Measurements from ENCODE around the gene ADM. TPM values are rescaled to one million over a fixed set of nuclear protein-coding genes. Genes with fewer than 3 reads are reported as not detected.

The ADM gene
- total RNA-seq, 2 donors from 2014 or later, result 52.7 to 85.4 TPM

DNA sequence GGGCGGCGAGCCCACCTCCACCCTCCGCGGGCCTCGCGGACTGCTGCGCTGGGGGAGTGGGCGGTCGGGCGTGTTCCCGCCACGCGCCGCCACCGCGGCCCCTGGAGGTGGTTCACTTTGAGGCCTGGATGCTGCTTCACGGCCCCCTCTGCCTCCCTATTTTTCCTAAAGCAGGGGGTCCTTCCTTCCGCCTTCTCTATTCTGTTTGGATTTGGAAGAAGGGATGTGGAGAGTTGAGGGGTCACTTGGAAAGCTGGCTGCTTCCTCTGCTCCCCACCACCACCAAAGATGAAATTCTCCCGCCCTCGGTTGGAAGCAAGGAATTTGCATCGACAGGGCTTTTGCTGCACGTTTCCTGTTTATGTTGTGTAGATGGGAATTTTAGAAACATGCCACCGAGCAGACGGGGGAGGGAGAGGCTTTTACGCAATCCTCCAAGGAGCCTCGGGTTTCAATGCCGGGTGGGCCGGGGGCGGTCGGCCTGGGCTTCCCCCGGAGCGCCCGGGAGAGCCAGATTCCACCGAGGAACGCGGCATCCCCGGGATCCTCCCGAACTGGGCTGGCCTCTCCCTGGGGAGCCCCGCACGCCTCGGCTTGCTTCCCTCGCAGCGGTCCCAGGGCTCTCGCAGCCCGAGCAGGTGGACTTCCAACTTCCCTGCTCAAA lies 10.5 kb upstream of the ADM start:
- ATAC-seq (peak; percentile 56), DNase-seq (peak; percentile 27 to 47 (median 36))
- TF ChIP-seq, protein P1, sequence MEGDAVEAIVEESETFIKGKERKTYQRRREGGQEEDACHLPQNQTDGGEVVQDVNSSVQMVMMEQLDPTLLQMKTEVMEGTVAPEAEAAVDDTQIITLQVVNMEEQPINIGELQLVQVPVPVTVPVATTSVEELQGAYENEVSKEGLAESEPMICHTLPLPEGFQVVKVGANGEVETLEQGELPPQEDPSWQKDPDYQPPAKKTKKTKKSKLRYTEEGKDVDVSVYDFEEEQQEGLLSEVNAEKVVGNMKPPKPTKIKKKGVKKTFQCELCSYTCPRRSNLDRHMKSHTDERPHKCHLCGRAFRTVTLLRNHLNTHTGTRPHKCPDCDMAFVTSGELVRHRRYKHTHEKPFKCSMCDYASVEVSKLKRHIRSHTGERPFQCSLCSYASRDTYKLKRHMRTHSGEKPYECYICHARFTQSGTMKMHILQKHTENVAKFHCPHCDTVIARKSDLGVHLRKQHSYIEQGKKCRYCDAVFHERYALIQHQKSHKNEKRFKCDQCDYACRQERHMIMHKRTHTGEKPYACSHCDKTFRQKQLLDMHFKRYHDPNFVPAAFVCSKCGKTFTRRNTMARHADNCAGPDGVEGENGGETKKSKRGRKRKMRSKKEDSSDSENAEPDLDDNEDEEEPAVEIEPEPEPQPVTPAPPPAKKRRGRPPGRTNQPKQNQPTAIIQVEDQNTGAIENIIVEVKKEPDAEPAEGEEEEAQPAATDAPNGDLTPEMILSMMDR (IDR thresholded peaks at IDR 0.05), result no peak
- peak in 1 of 3 donors; percentile 5 for TF ChIP-seq POLR2A (IDR thresholded peaks at IDR 0.05)
- H3K36me3 ChIP-seq (replicated peaks in 1 of 2; ENCODE audit: insufficient read depth in 1 of 2, low read depth in 2 of 2), result no peaks in the 10 kb centered on the region
- H3K27me3 ChIP-seq, result no peaks in the 10 kb centered on the region
- peaks cover 11% of the 10 kb centered on the region for H3K4me1 ChIP-seq
- 4 to 8% methylated on average over 16 to 45 of the region's 45 CpGs for WGBS, 2 donors
- H3K4me3 ChIP-seq, result peak overlapping the region; percentile 82 to 84
- H3K27ac ChIP-seq, result peak overlapping the region; percentile 83 to 94 (median 87)
- no peaks in the 10 kb centered on the region for H3K9me3 ChIP-seq
- intact Hi-C loops (cut with DNase I), result no loop called here

DNA sequence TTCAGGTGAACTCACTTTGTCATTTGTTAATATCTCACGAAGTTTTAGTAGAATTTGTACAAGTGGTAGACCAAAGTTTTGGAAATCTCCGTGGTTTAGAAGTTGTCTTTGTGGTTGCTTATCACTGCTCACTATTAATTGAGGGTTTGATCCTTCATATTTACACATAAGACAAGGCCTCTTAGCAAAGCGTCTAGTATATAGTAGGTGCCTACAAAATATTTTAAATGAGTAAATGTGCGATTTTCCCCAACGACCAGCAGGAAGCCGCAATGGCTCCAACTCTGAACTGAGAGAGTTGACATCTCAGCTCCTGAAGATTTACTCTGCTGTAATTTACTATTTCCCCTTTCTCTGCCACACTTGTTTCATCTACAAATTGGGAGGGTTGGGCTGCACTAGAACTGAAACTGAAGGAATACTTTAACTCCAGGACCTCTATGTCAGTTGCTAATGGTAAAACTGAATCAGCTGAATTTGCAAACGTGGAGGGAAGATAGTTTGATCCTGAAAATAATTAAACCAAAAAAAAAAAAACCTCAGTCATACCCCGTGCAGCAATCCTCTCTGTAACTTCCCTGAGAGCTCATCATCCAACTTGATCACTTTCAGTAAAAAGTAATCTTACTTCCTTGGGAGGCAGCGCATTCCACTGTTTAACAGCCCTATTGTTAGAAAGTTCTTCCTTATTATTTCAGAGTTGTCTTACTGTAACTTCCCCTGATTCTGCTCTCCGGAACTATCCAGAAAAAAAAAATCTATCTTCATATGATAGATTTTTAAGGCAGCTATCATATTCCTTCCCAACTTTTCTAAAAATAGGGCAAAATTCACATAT lies 9.6 kb upstream of the ADM start:
- no peak for ATAC-seq
- intact Hi-C loops (cut with DNase I), result no loop called here
- 53 to 68% methylated on average over 10 of the region's 10 CpGs for WGBS, 2 donors

GRCh38 chr11:10298342-10298741 lies 6.5 kb upstream of the ADM start:
- no peak for ATAC-seq
- H3K27me3 ChIP-seq, result no peaks in the 10 kb centered on the region
- TF ChIP-seq, protein P1 (IDR thresholded peaks at IDR 0.05), result no peak
- TF ChIP-seq POLR2A (IDR thresholded peaks at IDR 0.05), result no peak
- H3K4me1 ChIP-seq, result peaks cover 20% of the 10 kb centered on the region
- H3K36me3 ChIP-seq (replicated peaks in 1 of 2; ENCODE audit: insufficient read depth in 1 of 2, low read depth in 2 of 2), result no peaks in the 10 kb centered on the region
- no peak overlapping the region for H3K4me3 ChIP-seq
- no peak overlapping the region for H3K27ac ChIP-seq
- no peak for DNase-seq
- intact Hi-C loops (cut with DNase I), result no loop called here
- WGBS, 2 donors, result 79 to 83% methylated on average over 5 of the region's 5 CpGs
- H3K9me3 ChIP-seq, result no peaks in the 10 kb centered on the region

More for the DNA sequence above, 9.6 kb upstream of the ADM start:
- H3K36me3 ChIP-seq (replicated peaks in 1 of 2; ENCODE audit: insufficient read depth in 1 of 2, low read depth in 2 of 2), result no peaks in the 10 kb centered on the region
- no peak overlapping the region for H3K4me3 ChIP-seq
- H3K9me3 ChIP-seq, result no peaks in the 10 kb centered on the region
- DNase-seq, result no peak
- H3K27ac ChIP-seq, result peak overlapping the region in 2 of 4 donors; percentile 86 to 94
- H3K27me3 ChIP-seq, result no peaks in the 10 kb centered on the region
- no peak for TF ChIP-seq POLR2A (IDR thresholded peaks at IDR 0.05)
- TF ChIP-seq, protein P1 (IDR thresholded peaks at IDR 0.05), result no peak
- H3K4me1 ChIP-seq, result peaks cover 11% of the 10 kb centered on the region

DNA sequence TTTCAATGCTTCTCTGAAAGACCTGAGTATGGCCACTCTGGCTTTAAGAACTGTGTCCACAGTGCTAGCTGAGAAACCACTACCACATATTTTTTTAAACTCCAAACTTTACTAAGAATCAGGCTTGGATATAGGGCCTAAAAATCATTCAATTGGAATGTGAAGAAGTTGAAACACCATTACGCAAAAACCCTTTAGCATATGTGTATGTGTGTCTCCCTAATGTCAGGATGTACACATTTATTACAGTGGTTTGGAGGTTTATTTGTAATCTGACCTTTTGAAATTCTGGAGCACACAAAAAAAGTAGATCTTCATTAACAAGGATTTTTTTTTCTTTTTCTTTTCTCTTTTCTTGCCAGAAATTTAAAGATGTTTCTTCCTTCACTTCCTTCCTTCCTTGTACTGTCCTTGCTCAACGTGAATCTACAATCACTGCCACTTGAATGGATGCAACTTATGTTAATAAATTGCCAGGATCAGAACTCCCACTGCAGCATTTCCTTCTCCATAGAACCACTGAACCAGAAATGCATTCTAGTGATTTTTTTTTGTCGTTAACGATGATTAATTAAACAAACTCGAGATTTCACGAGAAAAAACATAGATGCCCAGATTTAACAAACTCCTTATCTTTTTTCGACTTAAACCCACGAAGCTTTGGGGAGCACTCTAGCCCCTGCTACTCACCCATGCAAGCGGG lies 3.1 kb upstream of the ADM start:
- peaks cover 0 to 6% of the 10 kb centered on the region in 2 donors for H3K27me3 ChIP-seq
- WGBS, 2 donors, result 10 to 19% methylated on average over 9 of the region's 9 CpGs
- H3K4me1 ChIP-seq, result peaks cover 43% of the 10 kb centered on the region
- H3K36me3 ChIP-seq (replicated peaks in 1 of 2; ENCODE audit: insufficient read depth in 1 of 2, low read depth in 2 of 2), result no peaks in the 10 kb centered on the region
- no peak for DNase-seq
- H3K27ac ChIP-seq, result peak overlapping the region in 3 of 4 donors; percentile 82 to 92 (median 87)
- no peaks in the 10 kb centered on the region for H3K9me3 ChIP-seq
- no peak for ATAC-seq
- peak overlapping the region in 1 of 2 donors; percentile 51 for H3K4me3 ChIP-seq
- TF ChIP-seq POLR2A (IDR thresholded peaks at IDR 0.05), result no peak
- TF ChIP-seq, protein P1 (IDR thresholded peaks at IDR 0.05), result no peak
- intact Hi-C loops (cut with DNase I), result no loop called here

All from body of pancreas (tissue), 4 donors.